ENCODE data around the gene ARHGAP30. TPM values are rescaled to one million over a fixed set of nuclear protein-coding genes. Genes with fewer than 3 reads are reported as not detected.
"Not testable (repeated sequence)": the region's sequence is repeated elsewhere in the genome, so short reads cannot be mapped to it uniquely, and the experiment has no call there.

The ARHGAP30 gene
- total RNA-seq, 1 donor from 2014 or later: 301 TPM

- intact Hi-C loops (cut with micrococcal nuclease): no loop called here
Measured at GRCh38 chr1:161017756-161018630, 51.7 kb downstream of the ARHGAP30 start.

- intact Hi-C loops (cut with micrococcal nuclease): not testable (repeated sequence)
Measured at GRCh38 chr1:161017181-161017580, 52.5 kb downstream of the ARHGAP30 start.

- intact Hi-C loops (cut with micrococcal nuclease): not testable (repeated sequence)
Measured at GRCh38 chr1:161016683-161017082, 53.0 kb downstream of the ARHGAP30 start.

- intact Hi-C loops (cut with micrococcal nuclease): loop anchor here (1.0 kb wide), 1 partner anchor 8 kb away; the partner anchor contains the start of gene F11R
Measured at GRCh38 chr1:161013488-161014230, 56.0 kb downstream of the ARHGAP30 start.

GRCh38 chr1:161013131-161013487, 56.6 kb downstream of the ARHGAP30 start:
- intact Hi-C loops (cut with micrococcal nuclease): loop anchor here (1.0 kb wide), 1 partner anchor 8 kb away; the partner anchor contains the start of gene F11R

- intact Hi-C loops (cut with micrococcal nuclease): no loop called here
Measured at GRCh38 chr1:161012420-161012819, 57.3 kb downstream of the ARHGAP30 start.

- intact Hi-C loops (cut with micrococcal nuclease): no loop called here
Measured at GRCh38 chr1:161009602-161010211, 60.0 kb downstream of the ARHGAP30 start.

- intact Hi-C loops (cut with micrococcal nuclease): no loop called here
Measured at GRCh38 chr1:161008869-161009510, 60.7 kb downstream of the ARHGAP30 start.

GRCh38 chr1:161007369-161007768, 62.3 kb downstream of the ARHGAP30 start:
- intact Hi-C loops (cut with micrococcal nuclease): no loop called here

GRCh38 chr1:161006563-161006962, 63.1 kb downstream of the ARHGAP30 start:
- intact Hi-C loops (cut with micrococcal nuclease): no loop called here

- intact Hi-C loops (cut with micrococcal nuclease): no loop called here
Measured at GRCh38 chr1:161001525-161001924, 68.2 kb downstream of the ARHGAP30 start.

GRCh38 chr1:161000736-161001480, 68.8 kb downstream of the ARHGAP30 start:
- intact Hi-C loops (cut with micrococcal nuclease): no loop called here

- intact Hi-C loops (cut with micrococcal nuclease): no loop called here
Measured at GRCh38 chr1:160999376-160999775, 70.3 kb downstream of the ARHGAP30 start.

GRCh38 chr1:160997323-160998038, 72.2 kb downstream of the ARHGAP30 start:
- intact Hi-C loops (cut with micrococcal nuclease): loop anchor here (1.0 to 2.0 kb wide), 4 partner anchors 23 to 142 kb away; partner anchors contain the start of genes ARHGAP30 and F11R

Other genes with a start within 250 kb of the ARHGAP30 start
- 1.9 and 2.2 TPM in 2 replicates for gene CD244, start 207.0 kb downstream of the ARHGAP30 start, total RNA-seq
- not detected in 2 replicates for gene ITLN1, start 184.7 kb downstream of the ARHGAP30 start, total RNA-seq
- not detected in 2 replicates for gene ITLN2, start 115.1 kb downstream of the ARHGAP30 start, total RNA-seq
- 17.4 and 19.7 TPM in 2 replicates for gene F11R, start 48.7 kb downstream of the ARHGAP30 start, total RNA-seq
- 40.8 and 43.5 TPM in 2 replicates for gene TSTD1, start 30.9 kb downstream of the ARHGAP30 start, total RNA-seq
- 78.3 and 86.9 TPM in 2 replicates for gene USF1, start 23.9 kb downstream of the ARHGAP30 start, total RNA-seq
- gene NECTIN4, start 19.7 kb upstream of the ARHGAP30 start, total RNA-seq: not detected in 2 replicates
- gene KLHDC9, start 28.5 kb upstream of the ARHGAP30 start, total RNA-seq: not detected in 2 replicates
- 71.4 and 71.5 TPM in 2 replicates for gene PFDN2, start 48.1 kb upstream of the ARHGAP30 start, total RNA-seq
- gene NIT1, start 48.2 kb upstream of the ARHGAP30 start, total RNA-seq: 39.1 and 40.6 TPM in 2 replicates
- 41.5 and 47.6 TPM in 2 replicates for gene DEDD, start 62.8 kb upstream of the ARHGAP30 start, total RNA-seq
- 109 TPM in 2 replicates for gene UFC1, start 84.1 kb upstream of the ARHGAP30 start, total RNA-seq
- gene USP21, start 89.6 kb upstream of the ARHGAP30 start, total RNA-seq: 30.6 and 33.6 TPM in 2 replicates
- gene PPOX, start 96.5 kb upstream of the ARHGAP30 start, total RNA-seq: 29.5 and 30.7 TPM in 2 replicates
- gene B4GALT3, start 107.6 kb upstream of the ARHGAP30 start, total RNA-seq: 56.3 and 58.4 TPM in 2 replicates
- gene ADAMTS4, start 129.2 kb upstream of the ARHGAP30 start, total RNA-seq: 2.2 and 2.4 TPM in 2 replicates
- gene NDUFS2, start 132.5 kb upstream of the ARHGAP30 start, total RNA-seq: 82.8 and 88.5 TPM in 2 replicates
- gene FCER1G, start 145.4 kb upstream of the ARHGAP30 start, total RNA-seq: 1.7 and 2.9 TPM in 2 replicates
- gene APOA2, start 153.7 kb upstream of the ARHGAP30 start, total RNA-seq: not detected in 2 replicates
- 26.4 and 27.1 TPM in 2 replicates for gene TOMM40L, start 156.2 kb upstream of the ARHGAP30 start, total RNA-seq
- gene NR1I3, start 168.3 kb upstream of the ARHGAP30 start, total RNA-seq: not detected in 2 replicates
- 0.15 and 0.29 TPM in 2 replicates for gene PCP4L1, start 188.9 kb upstream of the ARHGAP30 start, total RNA-seq
- 6.1 and 7.0 TPM in 2 replicates for gene MPZ, start 240.1 kb upstream of the ARHGAP30 start, total RNA-seq
- 171 TPM in 2 replicates for gene SDHC, start 244.5 kb upstream of the ARHGAP30 start, total RNA-seq

Measured in T-helper 1 cell treated with Interleukin-12 subunit alpha and Interleukin-12 subunit beta and Interleukin-4 antibody, amounts not matched to agents 30 ng/mL and 1 ng/mL, for 36 hours (primary cell).